ENCODE measurements around the gene CCNYL1.
"Not testable (repeated sequence)": the region's sequence is repeated elsewhere in the genome, so short reads cannot be mapped to it uniquely, and the experiment has no call there.

The CCNYL1 gene

DNA sequence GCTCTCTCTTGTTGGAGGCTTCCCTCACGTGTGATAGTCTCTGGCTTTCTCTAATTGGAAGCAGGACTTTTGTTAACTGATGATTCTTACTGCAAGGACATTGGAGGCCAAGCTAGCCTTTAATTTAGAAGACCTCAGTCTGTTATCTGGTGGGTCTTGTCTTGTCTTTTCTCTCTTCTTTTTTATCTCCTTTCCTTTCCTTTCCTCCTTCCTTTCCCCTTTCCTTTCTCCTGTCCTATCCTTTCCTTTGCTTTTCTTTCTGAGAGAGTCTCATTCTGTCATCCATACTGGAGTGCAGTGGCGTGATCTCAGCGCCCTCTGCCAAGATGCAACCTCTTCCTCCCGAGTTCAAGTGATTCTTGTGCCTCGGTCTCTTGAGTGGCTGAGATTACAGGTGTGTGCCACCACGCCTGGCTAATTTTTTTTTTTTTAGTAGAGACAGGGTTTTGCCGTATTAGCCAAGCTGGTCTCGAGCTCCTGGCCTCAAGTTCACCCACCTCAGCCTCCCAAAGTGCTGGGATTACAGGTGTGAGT lies 18.1 kb downstream of the CCNYL1 start:
- TF ChIP-seq TAF1 (IDR thresholded peaks at IDR 0.05; ENCODE audit: low read depth, low read length), result no peak
- TF ChIP-seq SPI1 (IDR thresholded peaks at IDR 0.05; ENCODE audit: low read depth, low read length), result no peak
- no peak for TF ChIP-seq POU2F2 (IDR thresholded peaks at IDR 0.05; ENCODE audit: low read depth, low read length)
- TF ChIP-seq PAX5 (IDR thresholded peaks at IDR 0.05; ENCODE audit: insufficient read depth, low read length, severe bottlenecking), result no peak
- no peak for TF ChIP-seq POLR2AphosphoS5 (IDR thresholded peaks at IDR 0.05; ENCODE audit: low read depth, low read length)
- TF ChIP-seq POLR2A (IDR thresholded peaks at IDR 0.05; ENCODE audit: low read depth, low read length), result no peak
- DNase-seq (ENCODE audit: insufficient read length, low spot score) (no peak), FAIRE-seq (no peak)

DNA sequence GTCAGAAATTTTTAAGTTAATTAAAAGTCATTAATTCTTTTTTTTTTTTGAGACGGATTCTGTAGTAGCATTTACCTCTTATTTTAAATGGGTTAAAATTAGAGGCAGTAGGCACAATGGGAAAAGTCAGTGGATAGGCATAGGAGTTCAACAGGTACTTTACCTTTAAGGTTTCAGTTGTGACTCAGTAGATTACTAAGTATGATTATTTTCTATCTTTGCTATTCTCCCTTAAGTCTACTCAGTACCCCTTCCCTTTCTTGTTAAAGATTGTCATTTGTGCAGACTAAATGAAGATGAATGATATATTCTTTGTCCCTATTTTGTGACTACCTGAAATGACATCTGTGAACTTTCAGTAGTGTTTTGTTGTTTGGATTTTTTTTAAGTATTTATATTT lies 19.7 kb downstream of the CCNYL1 start:
- DNase-seq (ENCODE audit: insufficient read length, low spot score) (no peak), FAIRE-seq (no peak)
- no peak for TF ChIP-seq TAF1 (IDR thresholded peaks at IDR 0.05; ENCODE audit: low read depth, low read length)
- TF ChIP-seq POLR2AphosphoS5 (IDR thresholded peaks at IDR 0.05; ENCODE audit: low read depth, low read length), result no peak
- TF ChIP-seq PAX5 (IDR thresholded peaks at IDR 0.05; ENCODE audit: insufficient read depth, low read length, severe bottlenecking), result no peak
- TF ChIP-seq POLR2A (IDR thresholded peaks at IDR 0.05; ENCODE audit: low read depth, low read length), result no peak
- no peak for TF ChIP-seq SPI1 (IDR thresholded peaks at IDR 0.05; ENCODE audit: low read depth, low read length)
- no peak for TF ChIP-seq POU2F2 (IDR thresholded peaks at IDR 0.05; ENCODE audit: low read depth, low read length)

DNA sequence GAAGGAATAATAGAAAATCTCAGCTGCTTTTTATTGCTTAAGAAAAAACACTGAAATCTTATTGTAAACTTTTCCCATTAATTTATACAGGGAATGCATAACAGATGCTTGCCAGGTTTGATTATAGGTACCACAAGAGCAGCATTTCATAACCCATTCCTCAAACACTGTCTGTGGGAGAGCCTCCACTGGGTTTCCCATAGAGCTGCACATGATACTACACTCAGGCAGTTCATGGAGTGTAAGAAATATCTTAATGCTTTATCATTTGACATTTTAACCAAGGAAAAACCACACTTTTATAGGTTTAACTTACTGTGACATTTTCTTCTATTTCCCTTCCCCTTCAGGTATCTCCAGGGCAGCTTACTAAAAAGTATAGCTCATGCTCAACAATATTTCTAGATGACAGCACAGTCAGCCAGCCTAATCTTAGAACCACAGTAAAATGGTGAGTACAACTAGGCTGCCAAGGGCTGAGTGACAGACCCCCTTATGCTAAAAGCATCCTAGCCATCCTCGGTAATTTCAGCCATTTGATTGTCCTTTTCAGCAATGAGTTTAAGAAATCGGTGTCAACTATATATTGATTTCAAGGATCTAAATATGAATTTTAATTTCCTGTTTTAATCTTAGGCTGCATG lies 22.3 kb downstream of the CCNYL1 start:
- no peak for DNase-seq (ENCODE audit: insufficient read length, low spot score)
- peak; percentile 20 for FAIRE-seq
- TF ChIP-seq SPI1 (IDR thresholded peaks at IDR 0.05; ENCODE audit: low read depth, low read length), result no peak
- TF ChIP-seq PAX5 (IDR thresholded peaks at IDR 0.05; ENCODE audit: insufficient read depth, low read length, severe bottlenecking), result no peak
- no peak for TF ChIP-seq POLR2A (IDR thresholded peaks at IDR 0.05; ENCODE audit: low read depth, low read length)
- no peak for TF ChIP-seq POU2F2 (IDR thresholded peaks at IDR 0.05; ENCODE audit: low read depth, low read length)
- TF ChIP-seq TAF1 (IDR thresholded peaks at IDR 0.05; ENCODE audit: low read depth, low read length), result no peak
- TF ChIP-seq POLR2AphosphoS5 (IDR thresholded peaks at IDR 0.05; ENCODE audit: low read depth, low read length), result no peak

DNA sequence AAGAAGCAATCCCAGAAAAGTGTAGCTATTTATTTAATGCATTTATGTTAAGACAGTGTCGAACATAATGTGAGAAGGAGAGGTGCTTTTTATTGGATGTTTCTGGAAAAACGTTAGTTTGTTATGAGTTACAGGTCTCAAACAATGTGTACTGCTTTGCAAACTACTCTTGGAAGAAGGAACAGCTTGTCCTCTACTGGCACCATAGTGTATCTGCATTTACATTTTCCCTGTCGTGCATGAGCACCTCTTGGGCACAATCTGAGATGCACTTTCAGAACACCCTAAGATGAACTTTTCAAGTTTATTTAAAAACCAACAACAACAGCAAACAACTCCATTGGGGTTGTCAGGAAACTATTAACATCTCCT lies 22.8 kb downstream of the CCNYL1 start:
- peak; percentile 85 for FAIRE-seq
- no peak for DNase-seq (ENCODE audit: insufficient read length, low spot score)
- TF ChIP-seq SPI1 (IDR thresholded peaks at IDR 0.05; ENCODE audit: low read depth, low read length) (no peak), POU2F2 (IDR thresholded peaks at IDR 0.05; ENCODE audit: low read depth, low read length) (no peak)

DNA sequence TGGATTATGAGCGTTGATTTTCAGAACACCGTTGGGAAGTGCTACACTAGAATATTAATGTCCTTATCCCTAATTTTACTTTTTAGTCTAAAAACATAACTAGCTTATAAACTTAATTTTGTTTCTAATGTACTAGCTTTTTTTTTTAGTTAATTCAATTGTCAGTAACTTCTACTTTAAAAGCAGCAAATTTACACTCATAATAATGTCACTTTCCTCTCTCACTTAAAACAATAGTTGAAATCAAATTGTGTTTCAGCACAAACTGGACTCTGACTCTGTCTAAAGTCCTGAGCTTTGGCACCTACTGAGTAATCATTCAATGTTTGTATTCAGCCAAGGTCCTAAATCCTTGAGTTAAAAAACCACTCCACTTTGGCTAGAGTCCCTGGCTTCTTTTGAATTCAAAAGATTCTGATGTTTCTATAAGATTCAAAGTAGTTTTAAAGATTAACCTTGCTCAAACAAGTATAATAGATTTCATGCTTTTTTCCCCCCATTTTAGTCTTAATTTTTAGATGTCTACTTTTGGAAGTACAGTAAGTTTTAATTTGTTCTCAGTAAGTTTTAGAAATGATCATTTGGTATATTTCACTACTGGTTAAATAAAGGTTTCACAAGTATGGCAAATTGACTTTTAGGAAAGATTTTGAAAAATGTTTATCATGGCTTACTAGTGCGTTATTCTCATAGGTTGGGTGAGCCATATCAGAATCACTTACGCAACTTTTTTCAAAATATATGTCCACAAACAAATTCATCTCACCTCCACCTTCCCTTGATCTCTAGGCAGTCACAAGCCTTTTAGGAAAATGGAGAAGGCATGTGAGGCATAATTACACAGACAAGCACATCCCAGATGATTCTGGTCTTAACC lies 23.4 kb downstream of the CCNYL1 start:
- peak; percentile 47 for FAIRE-seq
- no peak for TF ChIP-seq SPI1 (IDR thresholded peaks at IDR 0.05; ENCODE audit: low read depth, low read length)
- no peak for TF ChIP-seq POU2F2 (IDR thresholded peaks at IDR 0.05; ENCODE audit: low read depth, low read length)
- TF ChIP-seq TAF1 (IDR thresholded peaks at IDR 0.05; ENCODE audit: low read depth, low read length), result no peak
- TF ChIP-seq POLR2A (IDR thresholded peaks at IDR 0.05; ENCODE audit: low read depth, low read length), result no peak
- TF ChIP-seq POLR2AphosphoS5 (IDR thresholded peaks at IDR 0.05; ENCODE audit: low read depth, low read length), result no peak
- no peak for TF ChIP-seq PAX5 (IDR thresholded peaks at IDR 0.05; ENCODE audit: insufficient read depth, low read length, severe bottlenecking)
- no peak for DNase-seq (ENCODE audit: insufficient read length, low spot score)

DNA sequence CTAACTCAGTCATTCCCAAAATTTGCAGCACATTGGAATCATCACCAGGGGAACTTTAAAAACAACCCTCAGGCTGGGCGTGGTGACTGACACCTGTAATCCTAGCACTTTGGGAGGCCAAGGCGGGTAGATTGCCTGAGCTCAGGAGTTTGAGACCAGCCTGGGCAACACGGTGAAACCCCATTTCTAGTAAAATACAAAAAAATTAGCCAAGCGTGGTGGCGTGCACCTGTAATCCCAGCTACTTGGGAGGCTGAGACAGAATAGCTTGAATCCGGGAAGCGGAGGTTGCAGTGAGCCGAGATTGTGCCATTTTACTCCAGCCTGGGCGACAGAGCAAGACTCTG lies 24.0 kb downstream of the CCNYL1 start:
- FAIRE-seq; DNase-seq (ENCODE audit: insufficient read length, low spot score): not testable (repeated sequence)

DNA sequence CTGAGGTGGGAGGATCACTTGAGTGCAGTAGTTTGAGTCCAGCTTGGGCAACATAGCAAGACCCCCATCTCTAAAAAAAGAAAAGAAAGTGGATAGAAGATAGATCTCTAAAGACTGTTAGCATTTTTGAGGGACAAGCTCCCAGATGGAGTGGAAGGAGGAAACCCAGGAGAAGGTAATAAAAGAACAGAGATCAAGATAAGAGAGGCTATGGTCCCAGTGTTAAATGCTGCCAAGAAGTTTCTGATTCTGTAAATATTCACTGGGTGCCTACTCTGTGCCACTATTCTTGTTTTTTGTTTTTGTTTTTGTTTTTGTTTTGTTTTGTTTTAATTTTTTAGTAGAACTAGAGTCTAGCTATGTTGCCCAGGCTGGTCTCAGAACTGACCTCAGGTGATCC lies 32.1 kb downstream of the CCNYL1 start:
- DNase-seq (ENCODE audit: insufficient read length, low spot score), result no peak
- no peak for FAIRE-seq
- no peak for TF ChIP-seq POLR2A (IDR thresholded peaks at IDR 0.05; ENCODE audit: low read depth, low read length)
- TF ChIP-seq POU2F2 (IDR thresholded peaks at IDR 0.05; ENCODE audit: low read depth, low read length), result no peak
- no peak for TF ChIP-seq SPI1 (IDR thresholded peaks at IDR 0.05; ENCODE audit: low read depth, low read length)
- no peak for TF ChIP-seq PAX5 (IDR thresholded peaks at IDR 0.05; ENCODE audit: insufficient read depth, low read length, severe bottlenecking)
- TF ChIP-seq TAF1 (IDR thresholded peaks at IDR 0.05; ENCODE audit: low read depth, low read length), result no peak
- no peak for TF ChIP-seq POLR2AphosphoS5 (IDR thresholded peaks at IDR 0.05; ENCODE audit: low read depth, low read length)

DNA sequence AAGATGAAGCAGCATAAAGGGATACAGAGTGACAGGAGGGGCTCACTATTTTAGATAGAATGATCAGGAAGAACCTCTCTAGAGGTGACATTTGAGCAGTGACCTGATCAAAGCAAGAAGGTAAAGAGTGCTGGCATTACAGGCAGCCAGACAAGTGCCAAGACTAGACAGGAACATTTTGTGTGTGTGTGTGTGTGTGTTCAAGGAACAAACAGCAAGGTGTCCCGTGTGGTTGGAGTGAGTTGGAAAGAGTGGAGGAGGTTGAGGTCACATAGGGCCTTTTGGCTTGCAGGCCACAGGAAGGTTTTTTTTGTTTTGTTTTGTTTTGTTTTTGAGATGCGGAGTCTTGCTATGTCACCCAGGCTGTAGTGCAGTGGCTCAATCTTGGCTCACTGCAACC lies 32.6 kb downstream of the CCNYL1 start:
- FAIRE-seq (no peak), DNase-seq (ENCODE audit: insufficient read length, low spot score) (no peak)
- TF ChIP-seq POU2F2 (IDR thresholded peaks at IDR 0.05; ENCODE audit: low read depth, low read length), result no peak
- no peak for TF ChIP-seq POLR2AphosphoS5 (IDR thresholded peaks at IDR 0.05; ENCODE audit: low read depth, low read length)
- TF ChIP-seq PAX5 (IDR thresholded peaks at IDR 0.05; ENCODE audit: insufficient read depth, low read length, severe bottlenecking), result no peak
- no peak for TF ChIP-seq TAF1 (IDR thresholded peaks at IDR 0.05; ENCODE audit: low read depth, low read length)
- no peak for TF ChIP-seq SPI1 (IDR thresholded peaks at IDR 0.05; ENCODE audit: low read depth, low read length)
- TF ChIP-seq POLR2A (IDR thresholded peaks at IDR 0.05; ENCODE audit: low read depth, low read length), result no peak

DNA sequence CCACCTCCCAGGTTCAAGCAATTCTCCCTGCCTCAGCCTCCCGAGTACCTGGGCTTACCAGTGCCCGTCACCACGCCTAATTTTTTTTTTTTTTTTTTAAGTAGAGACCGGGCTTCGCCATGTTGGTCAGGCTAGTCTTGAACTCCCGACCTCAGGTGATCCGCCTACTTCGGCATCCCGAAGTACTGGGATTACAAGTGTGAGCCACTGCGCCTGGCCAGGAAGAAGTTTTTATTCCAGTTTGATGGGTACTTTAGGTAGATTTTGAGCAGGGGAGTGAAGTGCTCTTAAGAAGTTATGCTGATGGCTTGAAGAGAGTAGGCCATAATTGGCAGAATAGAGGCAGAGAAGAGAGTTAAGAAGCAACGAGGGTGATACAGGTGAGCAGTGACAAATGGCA lies 33.0 kb downstream of the CCNYL1 start:
- FAIRE-seq, result no peak
- no peak for DNase-seq (ENCODE audit: insufficient read length, low spot score)
- TF ChIP-seq TAF1 (IDR thresholded peaks at IDR 0.05; ENCODE audit: low read depth, low read length), result no peak
- no peak for TF ChIP-seq POLR2A (IDR thresholded peaks at IDR 0.05; ENCODE audit: low read depth, low read length)
- no peak for TF ChIP-seq POU2F2 (IDR thresholded peaks at IDR 0.05; ENCODE audit: low read depth, low read length)
- no peak for TF ChIP-seq POLR2AphosphoS5 (IDR thresholded peaks at IDR 0.05; ENCODE audit: low read depth, low read length)
- TF ChIP-seq SPI1 (IDR thresholded peaks at IDR 0.05; ENCODE audit: low read depth, low read length), result no peak
- no peak for TF ChIP-seq PAX5 (IDR thresholded peaks at IDR 0.05; ENCODE audit: insufficient read depth, low read length, severe bottlenecking)

DNA sequence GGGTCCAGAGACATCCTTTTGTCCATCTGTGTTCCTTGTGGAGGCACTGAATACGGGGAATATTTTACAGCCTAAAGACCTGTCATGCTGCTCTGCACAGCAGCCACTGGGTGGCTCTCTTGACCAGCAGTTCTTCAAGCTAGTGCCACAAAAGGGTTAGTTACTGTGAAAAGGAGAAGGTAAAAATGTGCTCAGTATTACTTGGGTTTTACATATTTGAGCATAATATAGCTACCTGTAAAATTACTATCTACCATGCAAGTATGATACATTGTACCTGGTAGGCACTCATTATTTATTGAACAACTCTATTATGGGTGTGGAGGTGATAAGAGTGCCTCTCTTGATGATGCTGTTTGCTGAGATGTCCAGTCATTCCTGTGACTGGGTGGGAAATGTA lies 34.7 kb downstream of the CCNYL1 start:
- TF ChIP-seq POLR2A (IDR thresholded peaks at IDR 0.05; ENCODE audit: low read depth, low read length) (no peak), POLR2AphosphoS5 (IDR thresholded peaks at IDR 0.05; ENCODE audit: low read depth, low read length) (no peak), POU2F2 (IDR thresholded peaks at IDR 0.05; ENCODE audit: low read depth, low read length) (peak; percentile 18; the same call in 1 of the 2 replicates), PAX5 (IDR thresholded peaks at IDR 0.05; ENCODE audit: insufficient read depth, low read length, severe bottlenecking) (no peak)
- no peak for DNase-seq (ENCODE audit: insufficient read length, low spot score)
- FAIRE-seq, result peak; percentile 77

Measured in GM12891 (cell line).